Rectal smooth muscle tissue (tissue), 1 donor: ENCODE results near the gene ITPRIP.

Source experiments
- H3K27ac ChIP-seq: one replicate; pipeline ENCODE4 v1.7.0; 2013; ENCODE audit warnings: low read depth, low read length, inconsistent platforms
- H3K27me3 ChIP-seq: one replicate; pipeline ENCODE4 v1.7.0; 2013; ENCODE audit warnings: low read length; ENCODE audit not compliant: control insufficient read depth, insufficient read depth
- H3K36me3 ChIP-seq: one replicate; pipeline ENCODE4 v1.7.0; 2013; ENCODE audit warnings: low read length; ENCODE audit not compliant: control insufficient read depth, insufficient read depth
- H3K4me1 ChIP-seq: one replicate; pipeline ENCODE4 v1.7.0; 2013; ENCODE audit warnings: low read length; ENCODE audit not compliant: control insufficient read depth, insufficient read depth
- H3K4me3 ChIP-seq: one replicate; pipeline ENCODE4 v1.7.0; 2013; ENCODE audit warnings: low read length
- H3K9ac ChIP-seq: one replicate; pipeline ENCODE4 v1.7.0; 2013; ENCODE audit warnings: low read length

ITPRIP gene

GRCh38 chr10:104321226-104321625 is 17.0 kb downstream of the ITPRIP start:
- Histone ChIP-seq H3K27me3 (no peaks in the 10 kb centered on the region), H3K36me3 (no peaks in the 10 kb centered on the region), H3K4me3 (no peak overlapping the region), H3K9ac (no peak overlapping the region), H3K4me1 (peaks cover 30% of the 10 kb centered on the region), H3K27ac (no peak overlapping the region)

- H3K36me3 ChIP-seq = peaks cover 17% of the 10 kb centered on the region
- no peaks in the 10 kb centered on the region for H3K27me3 ChIP-seq
- no peak overlapping the region for H3K27ac ChIP-seq
- H3K4me3 ChIP-seq = no peak overlapping the region
- peaks cover 21% of the 10 kb centered on the region for H3K4me1 ChIP-seq
- H3K9ac ChIP-seq = no peak overlapping the region
Measured at GRCh38 chr10:104318810-104319741, 19.2 kb downstream of the ITPRIP start.

GRCh38 chr10:104318326-104318725 is 19.9 kb downstream of the ITPRIP start:
- Histone ChIP-seq H3K27me3 (no peaks in the 10 kb centered on the region), H3K4me3 (no peak overlapping the region), H3K4me1 (peaks cover 21% of the 10 kb centered on the region), H3K27ac (no peak overlapping the region), H3K36me3 (peaks cover 24% of the 10 kb centered on the region), H3K9ac (no peak overlapping the region)

DNA sequence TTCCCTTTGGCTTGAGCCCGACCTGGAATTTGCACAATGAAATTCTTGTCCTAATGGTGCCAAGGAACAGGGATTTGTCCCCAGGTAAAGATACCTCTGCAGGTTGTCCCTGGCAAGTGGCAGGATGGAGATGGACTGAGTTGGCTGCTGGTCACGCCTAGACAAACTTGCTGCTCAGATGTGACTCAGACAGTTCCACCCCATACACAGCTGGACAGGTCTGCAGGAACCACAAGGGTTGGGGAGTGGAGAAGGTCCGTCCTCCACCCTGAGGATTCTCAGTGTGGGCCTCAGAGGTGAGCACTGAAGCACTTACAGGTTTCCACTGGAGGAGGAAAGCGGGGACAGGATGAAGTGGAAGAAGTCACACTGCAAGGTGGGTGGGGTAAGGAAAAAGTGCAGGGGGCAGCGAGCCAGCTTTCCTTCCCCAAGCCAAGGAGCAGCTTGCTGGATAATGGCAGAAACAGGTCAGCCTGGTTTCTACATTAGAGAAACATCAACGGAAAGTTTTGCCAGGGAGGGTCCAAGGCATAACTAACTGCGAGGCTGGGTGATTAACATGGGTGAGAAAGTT is 20.5 kb downstream of the ITPRIP start:
- Histone ChIP-seq H3K36me3 (peaks cover 29% of the 10 kb centered on the region), H3K27ac (no peak overlapping the region), H3K4me3 (no peak overlapping the region), H3K4me1 (peaks cover 21% of the 10 kb centered on the region), H3K27me3 (no peaks in the 10 kb centered on the region), H3K9ac (no peak overlapping the region)

GRCh38 chr10:104317269-104317710 is 21.0 kb downstream of the ITPRIP start:
- Histone ChIP-seq H3K9ac (no peak overlapping the region), H3K27ac (no peak overlapping the region), H3K27me3 (no peaks in the 10 kb centered on the region), H3K36me3 (peaks cover 31% of the 10 kb centered on the region), H3K4me3 (no peak overlapping the region), H3K4me1 (peaks cover 20% of the 10 kb centered on the region)

DNA sequence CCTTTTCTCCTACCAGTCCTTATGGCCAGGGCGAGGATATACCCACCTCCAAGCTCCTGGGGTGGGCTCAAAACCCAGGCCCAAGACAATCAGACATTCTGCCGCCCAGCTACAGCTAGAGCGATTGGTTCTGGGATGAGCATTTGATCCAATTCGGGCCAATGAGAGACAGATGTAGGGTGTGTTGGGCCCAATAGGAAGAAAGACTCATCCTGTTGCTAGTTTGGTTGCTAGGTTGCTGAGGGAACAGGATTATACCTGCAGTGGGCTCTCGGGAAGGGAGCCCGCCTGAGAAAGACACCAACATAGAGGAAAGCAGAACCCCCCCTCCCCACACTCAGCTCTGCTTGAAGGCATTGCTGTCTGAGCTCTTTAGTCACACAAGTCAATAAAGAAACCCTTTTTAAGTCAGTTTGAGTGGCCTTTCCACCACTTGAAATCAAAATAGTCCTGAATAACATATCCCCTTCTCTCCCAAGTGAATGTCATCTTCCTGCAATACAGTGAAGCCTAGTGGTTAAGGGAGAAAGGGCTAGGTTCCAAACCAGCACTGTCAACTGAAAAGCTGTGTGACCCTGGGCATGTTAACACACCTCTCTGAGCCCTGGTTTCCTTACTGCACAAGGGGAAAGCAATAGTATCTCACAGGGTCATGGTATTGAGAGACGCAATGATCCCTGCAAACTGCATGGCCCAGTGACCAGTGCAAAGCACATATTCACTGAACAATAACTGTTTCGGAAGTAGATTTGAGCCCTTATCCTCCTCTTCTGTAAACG is 21.8 kb downstream of the ITPRIP start:
- no peak overlapping the region for H3K4me3 ChIP-seq
- no peak overlapping the region for H3K9ac ChIP-seq
- peaks cover 14% of the 10 kb centered on the region for H3K4me1 ChIP-seq
- H3K27ac ChIP-seq = no peak overlapping the region
- peaks cover 31% of the 10 kb centered on the region for H3K36me3 ChIP-seq
- no peaks in the 10 kb centered on the region for H3K27me3 ChIP-seq

GRCh38 chr10:104315486-104315921 is 22.8 kb downstream of the ITPRIP start:
- H3K9ac ChIP-seq = no peak overlapping the region
- no peak overlapping the region for H3K27ac ChIP-seq
- H3K27me3 ChIP-seq = no peaks in the 10 kb centered on the region
- peaks cover 10% of the 10 kb centered on the region for H3K4me1 ChIP-seq
- H3K36me3 ChIP-seq = peaks cover 31% of the 10 kb centered on the region
- H3K4me3 ChIP-seq = no peak overlapping the region

- Histone ChIP-seq H3K4me3 (no peak overlapping the region), H3K36me3 (peaks cover 31% of the 10 kb centered on the region), H3K4me1 (peaks cover 10% of the 10 kb centered on the region), H3K27ac (no peak overlapping the region), H3K9ac (no peak overlapping the region), H3K27me3 (no peaks in the 10 kb centered on the region)
Measured at GRCh38 chr10:104314591-104315485, 23.4 kb downstream of the ITPRIP start.

DNA sequence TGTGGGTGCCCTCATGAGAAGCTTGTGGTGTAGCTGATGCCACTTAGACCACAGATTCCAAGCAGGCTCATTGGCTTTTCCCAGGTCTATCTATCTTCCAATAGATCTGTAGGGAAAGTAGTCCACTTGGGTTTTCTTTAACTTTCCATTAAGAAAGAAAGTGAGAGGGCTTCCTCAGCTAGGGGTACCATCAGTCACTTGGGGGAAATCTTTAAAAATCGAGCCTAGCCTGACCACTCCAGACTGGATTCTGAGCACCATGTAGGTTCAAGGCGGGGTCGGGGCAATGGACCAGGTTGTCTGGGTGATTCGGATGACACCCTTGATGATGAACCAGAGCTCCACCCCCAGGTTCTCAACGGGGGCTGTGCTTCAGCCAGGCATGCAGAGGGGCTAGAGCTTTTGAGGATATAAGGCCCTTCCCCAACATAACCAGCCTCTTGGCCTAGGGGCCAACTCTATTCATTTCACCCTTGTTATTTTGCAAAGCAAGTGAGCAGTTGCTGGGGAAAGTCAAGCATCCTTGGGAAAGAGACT is 27.0 kb downstream of the ITPRIP start:
- Histone ChIP-seq H3K36me3 (peaks cover 31% of the 10 kb centered on the region), H3K4me3 (no peak overlapping the region), H3K9ac (no peak overlapping the region), H3K27ac (no peak overlapping the region), H3K27me3 (no peaks in the 10 kb centered on the region), H3K4me1 (no peaks in the 10 kb centered on the region)

DNA sequence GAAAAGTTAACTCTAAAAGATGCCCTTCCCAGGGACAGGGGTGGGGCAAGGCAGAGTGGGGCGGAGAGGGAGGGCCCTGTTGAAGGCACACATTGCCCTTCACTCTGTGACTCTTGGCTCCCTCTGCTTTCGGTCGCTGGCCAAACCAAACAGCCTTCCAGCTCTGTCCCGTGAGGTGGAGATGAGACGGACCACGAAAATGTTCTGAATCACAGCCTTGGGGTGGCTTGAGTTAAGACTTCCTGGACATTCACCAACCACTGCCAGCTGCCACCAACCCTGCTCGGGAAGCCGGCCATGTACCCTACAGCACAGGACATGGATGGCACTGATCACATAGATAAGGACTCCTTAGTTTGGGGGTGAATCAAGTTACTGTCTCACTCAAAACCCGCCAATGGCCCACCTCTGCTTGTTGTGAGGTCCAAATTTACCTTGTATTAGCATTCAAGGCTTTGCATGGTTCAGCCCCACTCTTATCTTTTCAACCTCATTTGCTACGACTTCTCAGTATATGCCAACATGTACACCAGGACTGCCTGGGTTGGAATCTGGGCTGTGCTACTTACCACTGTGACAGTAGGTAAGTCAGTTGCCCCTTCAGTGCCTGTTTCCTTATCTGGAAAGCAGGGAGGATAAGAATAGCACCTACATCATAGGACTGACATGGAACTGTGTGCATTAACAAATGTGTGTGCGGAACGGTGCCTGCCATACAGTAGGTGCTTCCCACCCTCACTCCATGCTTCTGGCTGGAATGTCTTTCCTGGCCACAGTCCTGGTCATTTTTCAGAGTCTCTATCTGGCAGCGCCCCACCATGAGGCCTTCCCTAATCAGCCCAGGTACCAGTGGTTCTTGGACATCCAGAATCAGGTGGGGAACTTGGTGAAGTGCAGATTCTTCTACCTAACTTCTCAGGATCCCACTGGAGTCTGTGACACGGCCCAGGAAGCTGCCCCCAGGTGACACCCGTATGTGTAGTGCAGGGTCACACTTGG is 28.0 kb downstream of the ITPRIP start:
- no peaks in the 10 kb centered on the region for H3K4me1 ChIP-seq
- no peaks in the 10 kb centered on the region for H3K27me3 ChIP-seq
- no peak overlapping the region for H3K27ac ChIP-seq
- H3K9ac ChIP-seq = no peak overlapping the region
- peaks cover 26% of the 10 kb centered on the region for H3K36me3 ChIP-seq
- no peak overlapping the region for H3K4me3 ChIP-seq
